GM21737 (cell line): ENCODE data around the gene PRKCE.
"Not testable (repeated sequence)": the region's sequence is repeated elsewhere in the genome, so short reads cannot be mapped to it uniquely, and the experiment has no call there.

Experiments used
- ATAC-seq: cut with Tn5 transposase; IDR thresholded peaks from one replicate; pipeline ENCODE4 v1.9.1; 2021; ENCODE audit warnings: mild to moderate bottlenecking, moderate library complexity; ENCODE audit not compliant: unreplicated experiment

Gene PRKCE

DNA sequence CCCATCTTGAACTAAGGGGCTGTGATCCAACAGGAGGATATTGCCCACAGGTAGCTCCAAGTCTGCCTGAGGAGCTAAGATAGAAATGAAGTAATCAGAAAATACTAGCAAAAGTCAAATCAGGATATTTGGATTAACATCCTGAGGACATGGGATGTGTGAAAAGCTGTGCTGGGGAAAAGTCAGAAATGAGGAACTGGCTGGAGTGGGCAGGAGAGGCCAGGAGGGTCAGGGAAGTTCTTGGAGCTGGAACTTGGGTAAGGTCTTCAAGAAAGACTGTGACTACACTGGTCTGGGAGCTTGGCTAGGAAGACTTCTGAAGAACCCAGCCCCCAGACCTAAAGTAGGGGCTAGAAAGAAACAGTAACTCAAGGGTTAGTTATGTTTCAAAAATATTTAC lies 250.9 kb downstream of the PRKCE start:
- no peak for ATAC-seq

DNA sequence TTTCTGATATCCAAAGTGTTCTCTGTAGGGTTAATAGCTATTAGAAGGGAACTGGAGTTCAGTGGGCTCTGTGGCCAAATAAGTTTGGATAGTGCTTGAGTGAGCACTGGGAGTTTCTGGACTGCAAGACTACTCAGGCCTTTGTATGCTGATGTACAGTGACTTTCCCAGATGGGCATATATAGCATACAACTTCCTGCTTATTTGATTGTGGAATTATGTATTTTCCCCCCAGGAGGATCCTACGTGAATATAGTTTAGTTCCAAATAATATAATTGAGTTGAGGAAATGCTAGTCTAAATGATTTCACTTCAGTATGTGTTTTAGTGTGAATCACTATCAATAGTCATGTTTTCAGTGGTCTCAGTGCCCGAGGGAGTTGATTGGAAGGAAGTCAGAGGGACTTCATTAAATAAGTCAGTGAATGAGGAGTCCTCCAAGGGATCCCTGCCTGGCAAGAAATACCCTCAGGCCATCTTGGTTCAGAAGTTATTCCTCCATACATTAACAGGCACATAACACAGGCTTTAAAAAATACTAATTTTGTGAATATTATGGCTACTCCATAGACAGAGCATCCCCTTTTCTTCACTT lies 251.4 kb downstream of the PRKCE start:
- ATAC-seq, result no peak

DNA sequence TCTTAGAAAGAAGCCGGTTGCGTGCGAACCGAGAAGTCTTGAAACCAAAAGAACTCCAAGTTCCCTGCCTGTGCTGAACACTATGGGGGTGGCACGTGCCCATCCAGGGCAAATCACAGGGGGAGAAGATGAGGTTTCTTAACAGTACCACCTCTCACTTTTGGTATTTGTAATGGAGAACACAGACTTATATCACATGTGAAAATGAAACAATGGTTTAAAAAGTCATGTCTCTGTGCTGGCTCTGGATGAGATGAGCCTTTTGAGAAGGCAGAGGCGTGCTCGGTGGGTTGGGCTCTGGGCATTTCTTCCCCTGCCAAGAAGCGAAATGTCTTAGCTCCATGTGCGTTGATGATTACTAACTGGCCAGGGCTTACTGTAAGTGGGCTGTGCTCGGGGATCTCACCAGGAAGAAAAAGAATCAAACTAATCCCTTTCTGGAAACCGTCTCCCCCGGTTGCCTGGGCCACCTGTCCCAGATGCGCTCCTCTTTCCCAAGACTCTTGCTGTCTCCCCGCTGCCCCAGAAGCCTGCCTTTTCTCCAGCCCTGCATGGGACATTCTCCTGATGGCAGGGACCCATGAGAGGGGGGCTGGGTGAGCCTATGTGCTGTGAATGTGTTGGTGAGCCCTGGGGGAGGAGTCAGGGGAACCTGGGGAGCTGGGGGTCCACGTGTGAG lies 252.9 kb downstream of the PRKCE start:
- no peak for ATAC-seq

DNA sequence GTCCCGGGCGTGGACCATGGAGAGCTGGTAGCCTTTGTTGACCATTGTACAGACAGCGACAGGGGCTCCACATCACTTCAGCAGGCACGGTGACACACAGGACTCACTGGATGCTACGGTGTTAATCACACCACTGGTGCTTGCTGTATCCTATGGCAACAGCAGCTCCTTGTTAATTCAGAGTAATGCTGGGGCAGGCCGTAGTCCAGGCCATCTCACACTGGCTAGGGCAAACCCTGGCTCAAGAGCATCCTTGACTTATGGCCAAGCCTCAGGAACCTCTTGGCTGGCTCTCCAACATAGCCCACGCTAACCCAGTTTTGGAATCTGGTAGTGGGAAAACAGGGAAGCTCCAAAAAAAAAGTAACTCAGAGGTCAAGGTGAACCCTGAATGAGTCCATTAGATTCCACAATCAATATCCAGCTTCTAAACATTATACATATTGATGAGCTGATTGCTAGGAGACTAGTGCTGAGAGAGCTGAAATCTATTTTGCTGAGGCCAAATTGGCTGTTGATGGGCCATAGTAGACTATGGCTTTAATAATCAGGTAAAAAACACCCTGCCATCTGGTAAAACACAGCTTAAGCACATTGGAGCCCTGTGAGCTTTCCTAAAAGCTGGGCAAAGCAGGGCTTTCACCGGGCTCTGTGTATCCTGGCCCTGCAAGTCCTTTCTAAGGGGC lies 253.6 kb downstream of the PRKCE start:
- ATAC-seq, result no peak

DNA sequence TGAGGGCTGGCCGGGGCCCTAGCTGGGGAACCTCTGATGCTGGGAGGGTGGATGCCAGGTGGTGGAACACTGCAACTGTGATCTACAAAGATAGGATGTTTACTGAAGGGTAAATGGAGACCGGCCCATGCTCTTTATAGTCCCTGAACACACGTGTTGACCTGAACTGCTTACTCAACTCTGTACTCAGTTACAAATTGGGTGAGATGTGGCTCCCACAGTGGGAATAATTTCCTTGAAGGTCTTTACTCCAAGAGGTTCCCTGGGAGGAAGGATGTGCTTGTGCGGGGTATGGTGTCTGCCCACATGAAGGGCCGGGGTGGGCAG lies 254.1 kb downstream of the PRKCE start:
- ATAC-seq, result no peak

DNA sequence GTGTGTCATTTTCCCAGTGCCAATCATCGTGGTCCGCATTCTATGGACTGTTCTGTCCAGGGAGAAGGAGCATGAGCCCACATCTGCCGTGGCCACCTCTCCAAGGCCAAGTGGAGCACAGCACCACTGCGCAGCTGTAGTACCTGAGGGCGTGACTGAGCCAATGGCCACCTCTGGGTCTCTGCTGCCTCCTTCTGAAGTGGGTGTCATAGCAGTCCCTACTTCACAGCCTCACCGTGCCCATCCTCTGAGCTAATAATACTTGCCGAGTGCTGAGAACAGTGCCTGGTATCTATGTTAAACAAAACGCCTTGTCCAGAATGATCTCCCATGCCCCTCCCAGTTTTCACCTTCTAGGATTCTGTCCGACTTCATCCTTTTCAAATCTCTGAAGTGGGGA lies 256.1 kb downstream of the PRKCE start:
- ATAC-seq, result no peak

DNA sequence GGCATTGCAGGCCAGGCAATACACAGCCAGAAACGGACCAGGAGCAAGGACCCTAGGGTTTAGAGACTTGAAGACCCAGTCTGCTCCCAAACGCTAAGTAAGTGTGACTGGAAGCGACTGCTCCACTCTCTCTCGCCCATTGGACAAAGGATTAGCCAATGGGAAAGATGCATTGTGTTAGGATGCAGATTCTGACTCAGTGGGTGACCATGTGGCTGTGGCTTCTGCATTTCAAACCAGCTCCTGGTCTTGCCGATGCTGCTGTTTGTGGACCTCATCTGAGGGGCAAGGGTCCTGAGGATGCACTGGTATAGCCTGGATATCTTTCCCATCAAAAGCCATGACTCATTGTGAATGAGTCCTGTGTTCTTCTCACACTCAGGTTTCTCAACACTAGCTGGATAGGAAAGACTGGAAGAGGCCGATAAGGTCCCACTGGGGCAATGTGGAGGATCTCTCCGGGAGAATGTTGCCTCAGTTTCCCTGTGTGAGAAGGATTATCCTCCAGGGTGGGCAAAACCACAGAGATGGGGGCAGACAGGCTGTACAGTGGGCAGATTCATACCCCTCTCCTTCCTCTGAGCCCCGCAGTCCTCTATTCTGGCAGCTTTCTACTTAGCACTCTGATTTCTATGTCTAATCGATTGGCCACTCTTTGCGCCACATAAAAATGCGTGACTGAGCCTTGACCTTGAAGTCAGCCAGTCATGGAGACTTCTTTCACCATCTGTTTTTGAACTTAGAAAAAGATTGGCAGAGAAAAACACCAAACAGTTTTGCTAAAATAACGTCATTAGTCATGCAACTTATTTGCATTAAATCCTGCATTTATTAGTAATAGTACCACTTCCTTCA lies 257.1 kb downstream of the PRKCE start:
- ATAC-seq, result no peak

DNA sequence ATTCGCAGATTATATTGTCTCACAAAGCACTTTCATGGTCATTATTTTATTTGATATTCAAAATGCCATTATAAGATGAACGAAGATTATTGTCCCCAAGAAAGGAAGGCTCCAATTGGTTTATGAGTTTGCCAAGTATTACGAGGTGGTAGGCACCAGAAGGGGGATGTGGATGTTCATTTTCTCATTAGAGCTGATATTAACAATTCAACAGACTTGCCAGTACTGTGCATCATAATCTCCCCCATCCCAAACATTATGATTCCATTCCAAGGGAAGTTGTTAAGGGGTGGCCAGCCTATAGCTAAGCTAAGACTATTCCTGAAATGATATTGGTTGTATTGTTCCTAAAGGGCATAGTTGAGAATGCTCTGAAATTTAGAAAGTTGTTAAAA lies 257.7 kb downstream of the PRKCE start:
- no peak for ATAC-seq

DNA sequence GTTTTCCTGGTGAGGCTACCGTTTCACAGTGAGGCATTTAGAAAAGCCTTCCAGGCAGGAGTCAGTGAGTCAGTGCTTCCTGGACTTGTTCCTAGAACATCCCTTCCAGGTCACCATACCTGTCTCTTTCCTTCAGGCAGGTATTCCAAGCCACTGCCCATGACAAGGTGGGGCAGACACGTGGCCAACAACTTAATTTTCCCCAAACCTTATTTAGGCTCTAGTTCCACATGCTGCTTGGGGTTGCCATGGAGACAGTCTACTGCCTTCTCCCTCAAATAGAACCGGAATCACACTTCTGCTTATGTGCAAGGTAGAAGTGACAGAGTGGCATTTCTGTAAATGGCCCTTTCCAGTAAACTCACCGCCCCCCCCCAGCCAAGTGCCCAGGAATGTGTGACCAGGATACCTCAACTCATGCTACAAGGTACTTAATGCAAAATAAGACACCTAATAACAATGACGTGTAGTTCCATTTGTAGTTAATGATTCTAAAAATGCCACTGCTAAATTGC lies 258.3 kb downstream of the PRKCE start:
- peak; percentile 70 for ATAC-seq

DNA sequence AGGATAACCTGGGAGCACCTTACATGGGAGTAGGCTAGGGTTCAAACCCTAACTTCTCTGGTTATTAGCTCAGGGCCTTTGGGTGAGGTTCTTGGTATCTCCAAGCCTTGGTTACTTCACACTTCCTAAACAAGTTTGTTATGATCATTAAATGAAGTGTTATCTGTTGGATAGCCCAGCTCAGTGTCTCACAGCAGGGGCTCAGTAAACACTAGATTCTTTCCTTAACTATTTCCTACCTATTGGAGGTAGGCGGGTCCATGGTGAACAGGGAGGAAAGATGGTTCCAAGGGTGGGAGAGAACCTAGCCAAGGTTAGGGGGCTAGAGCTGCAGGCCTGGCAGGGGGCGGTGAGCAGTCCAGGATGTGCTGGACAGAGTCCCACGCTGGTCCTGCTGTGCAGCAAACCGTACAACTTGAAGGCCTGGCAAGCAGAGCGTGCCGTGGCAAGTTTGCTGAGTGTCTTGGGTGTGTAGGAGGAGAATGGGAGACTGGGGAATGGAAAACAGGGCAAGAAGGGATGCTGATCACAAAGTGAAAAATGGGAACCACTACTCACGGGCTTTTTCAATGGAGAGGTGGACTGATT lies 259.1 kb downstream of the PRKCE start:
- no peak for ATAC-seq

DNA sequence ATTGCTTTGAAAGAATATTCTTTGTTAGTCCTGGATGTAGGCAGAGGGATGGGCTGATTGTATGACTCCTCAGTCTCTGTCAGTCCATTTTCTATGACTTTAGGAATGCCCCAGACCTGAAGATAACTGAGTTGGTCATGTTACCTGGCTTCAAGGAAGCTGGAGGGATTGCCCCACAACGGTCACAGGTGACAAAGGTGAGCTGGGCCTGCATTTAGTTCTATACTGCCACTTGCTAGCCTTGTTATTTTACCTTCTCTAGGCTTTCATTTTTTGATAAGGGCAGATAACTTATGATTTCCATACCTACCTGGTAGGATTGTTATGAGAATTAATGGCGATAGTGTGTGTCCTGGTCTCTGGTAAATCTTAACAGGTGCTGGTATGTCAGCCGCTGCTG lies 260.1 kb downstream of the PRKCE start:
- no peak for ATAC-seq

DNA sequence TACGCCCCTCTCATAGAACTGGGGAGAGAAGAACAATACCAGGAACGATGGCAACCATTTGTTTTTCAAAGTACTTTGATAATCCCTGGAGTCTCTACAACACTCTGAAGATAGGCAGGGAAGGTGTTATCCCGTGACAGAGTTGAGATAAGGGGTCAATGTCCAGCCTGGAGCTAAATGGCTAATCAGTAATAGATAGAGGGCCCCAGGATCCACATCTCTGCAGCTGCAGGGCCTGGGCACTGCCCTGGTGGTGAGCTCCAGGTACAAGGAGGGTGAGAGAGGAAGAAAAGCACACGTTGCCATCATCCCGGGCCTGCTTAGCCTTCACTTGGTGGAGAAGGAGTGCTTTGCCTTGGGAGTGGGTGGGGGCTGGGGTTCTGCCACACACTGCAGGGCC lies 260.6 kb downstream of the PRKCE start:
- no peak for ATAC-seq

DNA sequence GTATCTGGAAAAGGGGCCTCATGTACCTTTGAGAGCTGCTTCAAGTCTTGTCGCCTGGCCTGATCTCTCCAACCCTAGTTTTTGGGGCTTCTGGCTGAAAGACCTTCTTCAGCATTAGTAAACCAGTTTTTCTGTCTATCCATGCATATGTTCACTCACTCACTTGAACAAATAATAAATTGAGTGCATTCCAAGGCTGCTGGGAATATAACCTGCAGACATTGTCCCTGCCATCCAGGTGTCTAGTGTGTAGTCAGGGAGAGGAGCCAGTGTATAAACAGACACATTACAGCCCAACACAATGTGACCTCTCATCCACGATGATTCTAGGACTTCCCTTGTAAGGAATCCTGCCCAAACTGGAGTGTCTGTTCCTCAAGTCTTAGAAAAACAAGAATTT lies 262.1 kb downstream of the PRKCE start:
- ATAC-seq, result no peak

DNA sequence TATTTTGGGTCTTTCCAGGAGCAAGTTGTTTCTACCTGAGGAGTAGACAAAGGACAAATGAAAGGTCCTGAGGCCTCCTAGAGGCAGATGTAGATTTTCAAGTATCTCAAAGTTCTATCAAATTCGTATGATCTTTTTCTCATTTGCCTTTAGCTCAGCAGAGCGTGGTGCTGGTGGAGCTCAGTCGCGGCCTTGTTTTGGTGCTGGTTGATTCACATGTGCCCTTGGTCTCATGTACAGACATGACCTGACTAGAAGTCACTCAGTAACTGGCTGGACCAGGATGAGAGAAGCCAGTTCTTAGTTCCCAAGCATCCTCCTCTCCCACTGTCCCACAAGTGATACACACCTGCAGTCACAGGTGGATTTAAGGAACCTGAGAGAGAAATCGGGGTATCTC lies 264.0 kb downstream of the PRKCE start:
- ATAC-seq, result no peak

DNA sequence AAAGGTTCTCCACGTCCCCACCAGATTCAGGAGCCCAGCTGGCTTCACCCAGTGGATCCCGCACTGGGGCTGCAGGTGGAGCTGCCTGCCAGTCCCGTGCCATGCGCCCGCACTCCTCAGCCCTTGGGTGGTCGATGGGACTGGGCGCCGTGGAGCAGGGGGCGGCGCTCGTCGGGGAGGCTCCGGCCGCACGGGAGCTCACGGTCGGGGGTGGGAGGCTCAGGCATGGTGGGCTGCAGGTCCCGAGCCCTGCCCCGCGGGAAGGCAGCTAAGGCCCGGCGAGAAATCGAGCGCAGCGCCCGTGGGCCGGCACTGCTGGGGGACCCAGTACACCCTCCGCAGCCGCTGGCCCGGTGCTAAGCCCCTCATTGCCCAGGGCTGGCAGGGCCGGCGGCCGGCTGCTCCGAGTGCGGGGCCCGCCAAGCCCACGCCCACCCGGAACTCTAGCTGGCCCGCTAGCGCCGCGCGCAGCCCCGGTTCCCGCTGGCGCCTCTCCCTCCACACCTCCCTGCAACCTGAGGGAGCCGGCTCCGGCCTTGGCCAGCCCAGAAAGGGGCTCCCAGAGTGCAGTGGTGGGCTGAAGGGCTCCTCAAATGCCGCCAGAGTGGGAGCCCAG lies 266.2 kb downstream of the PRKCE start:
- ATAC-seq, result not testable (repeated sequence)

DNA sequence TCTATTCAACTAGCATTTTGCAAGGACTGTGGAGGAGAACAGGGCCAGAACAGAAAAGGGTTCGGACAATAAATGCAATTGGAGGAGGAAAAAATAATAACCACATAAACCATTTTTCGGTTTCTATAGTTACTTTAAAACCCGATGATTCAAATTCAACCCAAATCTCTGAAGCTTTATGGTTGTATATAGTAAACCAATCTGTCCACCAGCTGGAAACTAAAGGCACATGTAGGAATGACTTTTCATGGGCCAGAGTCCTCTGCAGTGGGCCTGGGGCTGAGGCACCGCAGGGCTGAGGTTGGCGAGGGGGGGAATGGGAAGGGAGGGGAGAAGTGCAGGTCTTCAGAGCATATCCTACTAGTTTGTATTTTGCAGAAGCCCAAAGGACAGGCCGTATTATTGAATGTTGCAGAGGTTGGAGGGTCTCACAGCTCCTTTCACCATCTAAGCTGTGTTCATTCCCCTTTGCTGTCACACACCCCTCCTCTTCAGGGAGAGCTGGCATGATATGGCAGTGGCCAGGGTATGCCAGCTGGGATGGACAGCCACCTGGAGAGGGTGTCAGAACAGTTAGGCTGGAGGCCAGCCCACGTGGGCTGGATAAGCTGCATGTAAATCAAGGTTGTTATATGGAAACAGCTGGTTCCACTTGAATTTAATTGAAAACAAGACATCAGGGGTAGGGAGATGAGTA lies 267.1 kb downstream of the PRKCE start:
- no peak for ATAC-seq

DNA sequence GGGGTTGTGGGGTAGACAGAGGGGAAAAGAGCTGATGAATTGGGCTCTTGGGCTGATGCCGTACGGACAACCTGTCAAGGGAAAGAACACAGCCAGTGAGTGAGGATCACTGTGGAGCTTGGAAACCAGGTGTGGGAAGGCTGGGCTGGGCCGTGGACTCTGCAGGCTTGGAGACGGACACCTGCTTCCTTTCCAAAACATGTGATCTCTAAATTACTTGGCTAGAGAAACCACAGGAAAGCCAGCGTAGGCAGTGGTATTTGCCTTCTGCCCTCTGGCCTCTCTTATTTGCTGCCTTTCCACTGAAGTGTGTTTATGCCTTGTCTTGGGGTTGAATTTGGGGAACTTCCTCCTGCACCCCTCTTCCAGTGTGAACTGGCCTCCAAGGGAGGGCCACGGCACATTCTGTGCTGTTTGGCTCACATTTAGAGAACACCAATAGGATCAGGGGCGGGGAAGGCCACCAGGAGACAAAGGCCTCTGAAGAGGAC lies 267.7 kb downstream of the PRKCE start:
- ATAC-seq, result peak; percentile 32

DNA sequence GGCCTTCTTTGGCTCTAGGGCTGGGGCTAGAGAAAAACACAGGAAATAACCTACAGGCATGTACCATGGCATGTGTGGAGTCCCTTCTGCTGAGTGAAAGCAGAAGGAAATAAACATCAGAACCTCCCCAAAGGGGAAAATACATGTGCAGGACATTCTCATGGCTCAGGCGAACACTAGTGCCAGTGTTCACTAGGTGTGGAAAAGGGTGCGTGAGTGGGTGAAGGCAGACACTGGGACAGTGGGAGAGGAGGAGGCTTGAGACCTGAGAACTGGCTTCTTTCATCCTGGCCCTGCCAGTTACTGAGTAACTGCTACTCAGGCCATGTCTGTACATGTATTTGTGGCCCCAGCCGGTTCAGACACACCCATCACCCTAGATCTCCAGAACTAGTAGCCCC lies 268.2 kb downstream of the PRKCE start:
- ATAC-seq, result peak; percentile 49

DNA sequence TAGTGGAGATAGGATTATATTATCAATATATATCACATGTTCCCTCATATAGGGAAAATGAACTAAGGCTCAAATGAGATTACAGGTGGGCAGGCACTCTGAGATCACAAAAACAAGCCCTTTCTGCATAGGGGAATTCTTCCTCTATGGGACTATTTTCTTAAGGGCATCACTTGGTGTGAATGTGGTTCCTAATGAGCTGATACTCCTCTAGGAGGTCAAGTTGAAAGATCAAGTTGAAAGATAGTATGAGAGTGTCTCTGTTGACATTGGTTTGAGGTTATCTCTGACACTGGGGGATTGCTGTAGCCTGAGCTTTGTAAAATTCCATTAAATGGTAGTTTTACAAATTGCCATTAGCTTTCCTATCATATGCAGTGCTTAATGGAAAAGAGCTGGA lies 270.4 kb downstream of the PRKCE start:
- ATAC-seq, result no peak

DNA sequence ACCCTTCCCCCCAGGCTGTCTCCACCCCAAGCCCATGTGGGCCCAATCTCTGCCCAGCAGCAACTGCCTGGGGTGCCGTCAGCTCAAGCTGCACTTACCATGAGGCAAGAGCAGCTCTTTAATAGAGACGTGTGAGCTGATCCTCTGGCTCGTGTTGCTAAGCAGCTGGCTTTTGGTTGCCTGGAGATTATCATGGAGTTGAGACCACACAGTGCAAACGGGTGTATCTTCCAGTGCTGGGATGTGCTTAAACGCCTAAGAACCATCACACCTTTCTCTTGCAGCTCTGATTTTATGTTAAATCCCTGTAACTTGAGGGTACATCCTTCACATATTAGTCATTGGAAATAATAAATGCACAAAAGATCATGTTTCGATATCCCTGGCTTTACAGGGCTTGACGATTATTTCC lies 271.1 kb downstream of the PRKCE start:
- ATAC-seq, result no peak
